SU-DHL-6 (cell line): Measurements from ENCODE around the gene ZNF442.

ENCODE experiments used
- EZH2phosphoT487 ChIP-seq: fragments of 200-600 bp; sonication (generic), shearing (Covaris generic); conservative IDR thresholded peaks from 2 replicates; pipeline ENCODE4 v1.6.1; 2018; ENCODE audit warnings: mild to moderate bottlenecking, antibody characterized with exemption, low read length, moderate library complexity, mixed read lengths
- TF ChIP-seq, protein P1 (sequence below): fragments of 200-600 bp; sonication (generic); IDR thresholded peaks from one replicate; pipeline ENCODE4 v1.5.1; 2017; ENCODE audit warnings: antibody characterized with exemption, mild to moderate bottlenecking, low read length, moderate library complexity; ENCODE audit not compliant: insufficient read depth, poor library complexity, severe bottlenecking

DNA sequence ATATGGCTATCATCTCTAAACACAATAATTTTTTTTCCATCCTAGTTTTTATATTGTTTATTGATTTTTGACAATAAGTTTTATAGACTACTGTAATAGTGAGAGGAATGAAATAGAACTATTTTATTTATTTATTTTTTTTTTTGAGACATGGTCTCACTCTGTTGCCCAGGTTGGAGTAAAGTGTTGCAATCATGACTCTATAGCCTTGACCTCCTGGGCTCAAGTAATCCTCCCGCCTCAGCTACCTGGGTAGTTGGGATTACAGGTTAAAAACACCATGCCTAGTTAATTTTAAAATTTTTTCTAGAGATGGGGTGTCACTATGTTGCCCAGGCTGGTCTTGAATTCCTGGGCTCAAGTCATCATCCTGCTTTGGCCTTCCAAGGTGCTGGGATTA is 8.5 kb upstream of the ZNF442 start:
- TF ChIP-seq, protein P1, sequence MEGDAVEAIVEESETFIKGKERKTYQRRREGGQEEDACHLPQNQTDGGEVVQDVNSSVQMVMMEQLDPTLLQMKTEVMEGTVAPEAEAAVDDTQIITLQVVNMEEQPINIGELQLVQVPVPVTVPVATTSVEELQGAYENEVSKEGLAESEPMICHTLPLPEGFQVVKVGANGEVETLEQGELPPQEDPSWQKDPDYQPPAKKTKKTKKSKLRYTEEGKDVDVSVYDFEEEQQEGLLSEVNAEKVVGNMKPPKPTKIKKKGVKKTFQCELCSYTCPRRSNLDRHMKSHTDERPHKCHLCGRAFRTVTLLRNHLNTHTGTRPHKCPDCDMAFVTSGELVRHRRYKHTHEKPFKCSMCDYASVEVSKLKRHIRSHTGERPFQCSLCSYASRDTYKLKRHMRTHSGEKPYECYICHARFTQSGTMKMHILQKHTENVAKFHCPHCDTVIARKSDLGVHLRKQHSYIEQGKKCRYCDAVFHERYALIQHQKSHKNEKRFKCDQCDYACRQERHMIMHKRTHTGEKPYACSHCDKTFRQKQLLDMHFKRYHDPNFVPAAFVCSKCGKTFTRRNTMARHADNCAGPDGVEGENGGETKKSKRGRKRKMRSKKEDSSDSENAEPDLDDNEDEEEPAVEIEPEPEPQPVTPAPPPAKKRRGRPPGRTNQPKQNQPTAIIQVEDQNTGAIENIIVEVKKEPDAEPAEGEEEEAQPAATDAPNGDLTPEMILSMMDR, result no peak
- no peak for TF ChIP-seq EZH2phosphoT487
